Raji (cell line): ENCODE results near the gene SNTG2.

ENCODE experiments used
- POLR2A ChIP-seq: IDR thresholded peaks from 2 replicates; pipeline ENCODE4 v1.6.1; 2011; ENCODE audit warnings: low read depth, low read length, control low read depth; ENCODE audit not compliant: insufficient read depth

SNTG2 gene

DNA sequence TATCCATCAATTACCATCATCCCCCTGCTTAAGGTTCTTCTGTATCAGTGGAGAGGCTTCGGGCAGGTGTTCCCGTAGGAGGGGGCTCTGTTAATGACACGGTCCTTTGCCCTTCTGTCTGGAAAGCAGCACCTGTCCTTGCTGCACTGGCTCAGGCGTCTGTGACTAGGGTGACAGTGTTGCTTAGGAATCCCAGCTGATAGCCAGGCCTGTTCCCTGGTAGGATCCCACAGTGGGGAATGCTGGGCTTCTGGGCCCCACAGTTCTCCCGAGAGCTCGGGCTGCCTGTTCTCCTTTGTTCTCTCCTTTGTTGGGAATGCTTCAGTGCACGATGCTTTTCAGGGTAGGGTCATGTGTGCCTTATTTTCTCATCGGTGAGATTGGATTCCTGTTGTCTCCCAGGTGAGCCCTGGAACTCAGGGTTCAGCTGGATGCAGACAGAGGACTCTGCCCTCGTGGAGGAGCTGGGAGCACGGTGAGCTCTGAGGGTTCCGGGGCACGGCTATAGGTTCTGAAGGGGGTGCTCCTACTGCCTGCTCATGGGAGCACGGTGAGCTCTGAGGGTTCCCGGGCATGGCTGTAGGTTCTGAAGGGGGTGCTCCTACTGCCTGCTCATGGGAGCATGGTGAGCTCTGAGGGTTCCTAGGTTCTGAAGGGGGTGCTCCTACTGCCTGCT lies 9.6 kb downstream of the SNTG2 start:
- TF ChIP-seq POLR2A, result no peak

DNA sequence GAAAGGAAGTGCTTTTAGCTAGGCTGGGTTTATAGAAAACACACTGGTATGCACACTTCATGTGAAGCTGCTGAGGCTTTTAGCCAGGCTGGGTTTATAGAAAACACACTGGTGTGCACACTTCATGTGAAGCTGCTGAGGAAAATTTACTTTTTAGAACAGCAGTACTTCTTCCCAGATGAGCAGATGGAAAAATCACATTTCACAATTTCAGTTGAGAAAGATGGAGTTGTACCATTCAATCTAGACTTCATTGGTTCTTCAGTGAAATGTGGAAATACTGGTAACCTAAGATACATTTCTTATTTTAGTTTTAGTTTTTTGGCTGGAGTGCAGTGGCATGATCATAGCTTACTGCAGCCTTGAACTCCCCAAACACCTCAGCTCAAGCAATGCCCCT lies 11.1 kb downstream of the SNTG2 start:
- TF ChIP-seq POLR2A, result no peak

DNA sequence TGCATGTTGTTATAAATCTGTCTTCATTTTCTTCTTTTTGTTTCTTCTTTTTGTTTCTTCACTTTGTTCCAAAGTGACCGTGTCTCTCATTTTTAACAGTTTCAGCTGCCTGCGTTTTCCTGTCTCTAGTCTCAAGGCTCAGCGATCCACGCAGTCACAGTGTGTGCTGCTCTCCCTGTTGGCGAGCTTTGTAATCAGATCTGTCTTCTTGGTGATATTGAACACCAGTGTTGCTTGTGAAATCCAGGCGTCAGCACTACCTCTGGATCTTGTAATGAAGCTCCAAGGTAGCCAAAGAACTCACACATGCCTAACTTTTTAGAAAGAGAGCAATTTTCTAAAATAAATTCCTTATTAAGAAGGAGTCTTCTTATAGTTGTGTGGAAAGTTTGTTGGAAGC lies 13.2 kb downstream of the SNTG2 start:
- no peak for TF ChIP-seq POLR2A

DNA sequence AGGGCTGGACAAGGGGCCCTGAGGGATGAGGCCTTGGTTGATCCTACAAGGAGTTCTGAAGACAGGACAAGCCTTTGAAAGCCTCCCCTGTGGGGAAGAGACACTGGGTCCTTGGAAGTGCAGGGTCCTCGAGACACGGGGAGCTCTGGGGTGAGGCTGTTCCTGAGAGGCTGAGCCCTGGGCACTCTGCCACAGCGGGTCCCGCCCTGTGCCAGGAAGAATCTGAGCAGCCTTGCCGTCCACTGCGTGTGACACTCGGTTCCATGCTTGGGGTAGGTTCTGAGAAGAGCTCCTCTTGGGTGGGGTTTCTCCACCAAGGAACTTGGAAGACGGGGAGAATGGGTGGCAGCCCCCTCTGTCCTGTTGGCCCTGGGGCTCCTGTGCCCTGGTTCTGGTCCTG lies 13.9 kb downstream of the SNTG2 start:
- TF ChIP-seq POLR2A, result no peak

DNA sequence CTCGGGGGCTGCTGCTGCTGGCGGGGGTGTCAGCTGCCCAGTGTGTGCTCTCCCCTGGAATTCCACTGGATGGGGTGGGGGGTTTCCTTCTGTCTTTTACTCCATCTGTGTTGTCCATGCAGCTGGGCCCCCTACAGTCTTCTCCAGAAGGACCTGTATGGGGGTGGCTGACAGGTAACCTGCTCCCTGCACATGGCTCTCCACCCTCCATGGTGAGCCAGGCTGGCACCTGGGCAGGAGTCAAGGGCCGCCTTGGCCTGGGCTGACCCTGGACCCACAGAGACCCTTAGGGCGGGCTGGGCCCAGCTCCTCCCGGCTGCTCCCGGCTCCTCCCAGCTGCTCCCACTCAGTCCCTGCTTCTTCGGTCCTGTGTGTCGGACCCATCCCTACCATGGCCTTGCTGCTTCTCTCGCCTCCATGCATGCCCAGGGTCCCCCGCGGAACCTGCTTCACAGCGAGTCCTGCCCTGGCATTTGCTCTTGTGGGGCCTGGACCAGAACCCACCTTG lies 15.0 kb downstream of the SNTG2 start:
- no peak for TF ChIP-seq POLR2A

DNA sequence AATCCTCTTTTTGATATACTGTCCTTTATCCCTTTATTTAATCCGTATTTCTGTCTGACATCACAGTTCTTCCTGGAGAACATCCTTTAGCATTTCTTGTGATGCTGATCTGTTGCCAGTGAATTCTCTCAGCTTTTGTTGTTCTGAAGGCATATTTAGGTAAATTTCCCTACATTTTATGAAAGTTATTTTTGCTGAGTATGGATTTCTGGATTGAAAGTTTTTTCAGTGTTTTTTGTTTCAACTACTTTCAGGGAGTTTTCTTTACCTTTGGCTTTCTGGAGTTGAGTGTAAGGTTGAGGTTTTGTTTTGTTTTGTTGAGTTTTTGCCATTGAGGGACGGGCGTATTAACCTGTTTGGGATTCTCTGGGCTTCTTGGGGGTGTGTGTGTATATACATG lies 22.5 kb downstream of the SNTG2 start:
- no peak for TF ChIP-seq POLR2A

DNA sequence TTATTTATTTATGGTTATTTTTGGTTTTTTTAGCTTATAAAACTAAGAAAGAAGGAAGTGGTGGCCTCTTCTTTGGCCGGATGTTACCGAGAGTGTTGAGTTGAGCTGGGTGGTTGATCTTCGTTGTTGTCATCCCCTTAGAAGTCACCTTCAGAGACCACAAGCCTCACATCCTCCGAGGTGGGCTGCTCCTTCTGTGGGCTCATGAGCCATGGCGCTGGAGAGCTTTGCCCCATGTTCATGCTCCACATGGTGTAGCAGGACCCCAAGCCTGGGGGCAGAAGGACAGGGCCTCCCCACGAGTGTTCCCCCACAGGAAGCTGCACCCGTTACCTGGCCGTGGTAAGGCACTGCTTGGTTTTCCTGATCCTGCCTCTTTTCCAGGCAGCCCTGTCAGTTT lies 23.4 kb downstream of the SNTG2 start:
- no peak for TF ChIP-seq POLR2A

DNA sequence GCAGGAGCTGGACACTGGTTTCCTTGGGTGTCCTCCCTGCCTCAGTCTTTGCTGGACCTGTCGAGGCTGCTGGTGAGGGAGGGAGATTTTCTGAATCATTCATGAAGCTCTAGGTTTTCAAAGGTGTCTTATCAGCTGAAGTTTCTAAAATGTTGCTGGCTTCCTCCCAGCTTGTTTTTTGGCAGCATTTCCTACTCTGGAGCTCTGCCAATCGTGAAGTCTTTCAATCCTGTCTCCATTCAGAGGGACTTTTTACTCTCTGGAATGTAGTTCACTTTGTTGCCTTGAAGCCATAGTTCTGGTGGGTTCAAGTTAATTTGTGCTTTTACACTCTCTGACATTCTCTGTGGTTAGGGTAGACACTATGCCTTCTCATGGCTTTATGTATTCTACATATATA lies 23.9 kb downstream of the SNTG2 start:
- TF ChIP-seq POLR2A, result no peak

DNA sequence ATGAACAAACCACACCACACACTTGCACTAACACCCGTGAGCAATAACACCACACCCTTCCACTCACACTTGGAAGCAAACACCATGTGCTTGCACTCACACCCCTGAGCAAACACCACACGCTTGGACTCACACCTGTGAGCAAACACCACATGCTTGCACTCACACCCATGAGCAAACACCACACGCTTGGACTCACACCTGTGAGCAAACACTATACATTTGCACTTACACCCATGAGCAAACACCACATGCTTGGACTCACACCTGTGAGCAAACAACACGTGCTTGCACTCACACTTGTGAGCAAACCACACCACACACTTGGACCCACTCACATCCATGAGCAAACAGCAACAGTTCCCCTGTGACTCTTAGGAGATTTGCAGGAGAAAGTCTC lies 24.4 kb downstream of the SNTG2 start:
- TF ChIP-seq POLR2A, result no peak

DNA sequence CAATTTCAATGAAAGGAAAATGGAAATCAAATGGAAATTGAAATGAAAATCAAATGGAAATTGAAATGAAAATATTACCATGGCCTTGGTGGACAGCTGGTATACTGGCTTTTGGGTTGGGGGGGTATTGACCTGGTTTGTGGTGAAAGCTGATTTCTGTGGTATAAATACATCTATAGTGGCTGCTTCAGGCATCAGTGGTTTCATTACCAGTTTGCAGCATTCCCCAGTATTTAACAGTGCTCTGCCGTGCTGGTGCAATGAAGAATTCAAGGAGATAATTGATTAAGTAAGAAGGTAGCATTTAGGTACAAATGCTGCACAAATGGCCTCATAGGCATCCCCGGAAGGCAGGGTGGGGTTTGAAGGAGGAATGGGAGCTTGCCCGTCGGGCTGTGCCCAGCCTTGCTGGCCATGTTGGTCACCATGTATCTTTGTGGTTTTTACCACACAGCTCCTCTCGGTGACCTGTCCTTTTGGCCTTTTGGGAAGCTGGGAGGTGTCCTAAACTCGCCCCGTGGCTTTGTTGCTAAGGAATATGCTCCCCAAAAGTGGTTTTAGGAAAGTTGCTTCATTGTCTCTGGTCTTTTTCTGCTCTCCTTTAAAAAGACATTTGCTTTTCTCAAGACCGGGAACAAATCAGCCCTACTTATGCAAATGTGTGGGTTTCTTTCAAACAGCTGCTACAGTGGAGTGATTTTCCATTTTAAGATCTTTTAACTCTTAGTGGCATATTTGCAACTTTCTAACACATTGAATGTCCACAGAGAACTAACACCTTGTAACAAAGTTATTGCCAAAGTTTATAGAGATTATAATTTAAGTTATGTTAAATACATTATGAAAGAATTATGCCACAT lies 28.6 kb downstream of the SNTG2 start:
- no peak for TF ChIP-seq POLR2A

DNA sequence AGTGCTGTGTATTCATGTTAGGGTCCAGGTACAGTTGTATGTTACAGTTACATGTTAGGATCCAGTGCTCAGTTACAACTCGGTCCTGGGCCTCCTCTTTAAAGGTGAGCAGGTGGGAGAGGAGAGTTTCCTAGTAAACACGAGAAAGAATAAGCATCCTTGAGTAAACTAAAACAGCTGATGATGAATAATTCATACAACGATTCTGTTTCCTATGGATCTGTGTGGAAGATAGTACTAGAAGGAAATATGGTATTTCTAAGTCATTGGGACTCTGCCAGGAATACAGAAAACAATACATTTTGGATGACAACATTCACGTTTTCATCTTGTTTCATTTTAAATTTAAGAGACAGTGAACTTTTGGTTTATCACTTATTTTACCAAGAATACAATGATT lies 29.5 kb downstream of the SNTG2 start:
- TF ChIP-seq POLR2A, result no peak

DNA sequence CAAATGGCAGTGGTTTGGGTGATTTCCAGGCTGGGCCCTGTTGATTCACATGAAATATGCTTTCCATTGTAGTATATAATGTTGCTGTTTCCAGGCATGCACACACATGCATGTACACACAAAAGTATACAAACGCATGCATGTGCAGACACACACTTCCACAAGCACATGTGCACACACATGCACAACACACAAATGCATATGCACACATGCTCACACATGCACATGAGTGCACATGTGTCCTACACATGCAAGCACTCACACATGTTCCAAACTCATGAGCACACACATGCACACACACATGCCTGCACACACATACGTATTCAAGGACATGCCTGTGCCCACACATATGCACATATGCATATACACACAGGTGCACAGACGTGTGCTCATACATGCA lies 30.6 kb downstream of the SNTG2 start:
- no peak for TF ChIP-seq POLR2A

DNA sequence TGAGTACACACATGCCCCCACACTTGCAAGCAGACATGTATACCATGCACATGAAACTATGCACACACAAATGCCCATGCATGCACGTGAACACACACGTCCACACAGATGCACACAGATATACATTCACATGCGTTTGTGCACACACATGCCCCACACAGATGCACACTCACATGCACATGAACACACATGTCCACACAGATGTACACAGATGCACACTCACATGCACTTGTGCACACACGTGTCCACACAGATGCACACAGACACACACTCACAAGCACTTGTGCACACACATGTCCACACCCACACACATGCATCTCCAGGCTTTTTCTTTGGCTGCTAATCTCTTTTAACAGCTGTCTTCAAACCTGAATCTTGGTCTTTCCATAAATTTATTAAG lies 31.1 kb downstream of the SNTG2 start:
- TF ChIP-seq POLR2A, result no peak

DNA sequence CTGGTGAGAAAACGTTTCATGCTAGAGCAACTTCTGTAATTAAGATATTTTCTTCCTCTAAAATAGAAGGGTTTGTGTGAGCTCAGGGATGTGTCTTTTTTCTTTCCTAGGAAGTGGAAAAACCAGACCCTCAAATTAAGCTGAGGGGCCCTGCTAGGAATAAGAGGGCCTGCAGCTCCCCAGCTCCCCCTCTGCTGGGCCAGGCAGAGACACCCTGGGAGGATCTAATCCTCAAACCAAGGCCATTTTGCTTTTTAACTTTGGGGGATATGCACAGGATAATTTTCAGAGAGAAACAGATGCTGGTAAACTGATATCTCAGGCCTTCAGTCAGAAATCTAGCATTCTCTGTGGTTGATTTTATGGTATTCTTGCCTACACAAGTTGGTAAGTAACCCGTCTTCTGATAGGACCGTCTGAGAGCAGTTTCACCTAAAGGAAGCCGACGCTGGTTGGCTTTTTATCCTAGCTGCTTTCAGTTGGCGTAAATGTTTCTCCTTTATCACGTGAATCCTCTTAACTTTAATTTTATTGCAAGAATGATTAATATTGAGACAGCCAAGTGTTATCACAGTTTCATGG lies 34.8 kb downstream of the SNTG2 start:
- TF ChIP-seq POLR2A, result no peak

DNA sequence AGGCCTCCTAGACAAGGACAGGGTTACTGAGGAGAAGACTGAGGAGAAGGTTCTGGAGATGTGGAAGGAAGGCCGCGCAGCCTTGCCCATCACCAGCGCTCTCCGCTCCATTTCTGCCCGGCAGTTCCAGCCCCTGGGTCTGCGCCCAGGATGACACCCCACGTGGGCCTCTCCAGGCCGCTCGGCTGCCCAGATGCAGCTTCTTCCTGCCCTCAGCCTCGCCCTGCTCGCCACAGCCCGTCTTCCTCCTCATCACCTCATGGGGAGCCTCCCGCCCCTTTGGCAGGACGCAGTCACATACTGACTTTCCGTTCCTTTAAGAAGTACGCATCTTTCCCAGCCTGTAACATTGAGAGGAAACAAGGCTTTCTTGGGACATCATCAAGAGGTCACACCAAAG lies 37.1 kb downstream of the SNTG2 start:
- no peak for TF ChIP-seq POLR2A

DNA sequence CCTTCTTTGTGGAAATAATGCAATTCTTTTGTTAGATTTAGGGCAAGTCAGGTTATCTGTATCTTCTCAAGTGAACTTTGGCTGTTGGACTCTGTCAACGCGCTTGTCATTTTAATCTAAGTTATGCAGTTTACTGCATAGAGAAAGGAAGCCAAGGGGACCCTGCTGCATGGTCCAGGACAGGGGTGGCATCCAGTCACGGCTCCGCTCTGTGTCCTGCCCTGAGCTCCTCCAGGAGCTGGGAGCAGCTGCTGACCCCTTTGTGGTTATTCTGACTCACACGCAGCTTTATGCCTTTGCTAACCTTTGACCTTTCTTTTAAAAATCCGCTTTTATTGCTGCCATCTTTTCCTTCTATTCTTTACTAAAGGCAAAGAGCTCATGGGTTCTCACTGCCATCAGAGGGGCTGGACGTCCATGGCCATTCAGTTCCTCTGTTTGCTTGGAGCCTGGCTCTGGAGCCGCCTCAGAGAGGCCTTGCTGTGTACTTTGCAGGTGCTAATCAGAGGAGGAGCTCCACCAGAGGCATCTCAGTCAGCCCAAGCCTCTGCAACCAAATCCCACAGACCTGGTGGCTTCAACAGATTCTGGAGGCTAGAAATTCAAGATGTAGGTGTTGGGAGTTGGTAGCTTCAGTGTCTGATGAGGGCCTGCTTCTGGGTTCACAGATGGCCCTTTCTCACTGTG lies 39.3 kb downstream of the SNTG2 start:
- TF ChIP-seq POLR2A, result no peak

DNA sequence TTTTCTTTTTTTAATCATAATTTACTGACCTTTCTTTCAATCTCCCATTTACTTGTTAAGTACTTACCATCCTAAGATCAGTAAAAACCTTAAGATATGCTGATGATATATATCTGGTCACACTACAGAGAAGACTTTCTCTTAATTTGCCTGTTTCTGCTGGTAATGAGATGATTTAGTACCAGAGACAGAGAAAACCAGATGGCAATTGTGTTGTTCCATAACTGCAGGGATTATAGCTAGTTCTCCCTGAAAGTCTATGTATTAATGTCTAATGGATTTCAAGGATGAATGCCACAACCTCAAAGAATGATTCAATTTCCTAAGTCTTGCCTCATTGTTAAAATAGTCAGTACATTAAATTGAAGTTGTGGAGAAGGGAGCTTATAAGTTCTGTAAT lies 40.3 kb downstream of the SNTG2 start:
- TF ChIP-seq POLR2A, result no peak
